NB4 (cell line): ENCODE results near the gene LRRC8B.

Experiments
- CTCF ChIP-seq: IDR thresholded peaks from one replicate; pipeline ENCODE4 v1.5.1; 2012; ENCODE audit warnings: low read depth, low read length
- MYC ChIP-seq: IDR thresholded peaks from 2 replicates; pipeline ENCODE4 v1.6.1; 2011; ENCODE audit warnings: low read depth, low read length

GRCh38 chr1:89540406-89540970 is 15.9 kb downstream of the LRRC8B start:
- TF ChIP-seq MYC = no peak
- no peak for TF ChIP-seq CTCF
